HCT116 (cell line): ENCODE data around the gene SEC23IP. TPM values are rescaled to one million over a fixed set of nuclear protein-coding genes. Genes with fewer than 3 reads are reported as not detected.

Source experiments
- ATAC-seq: fragments of 200-7000 bp; cut with Tn5 transposase; 2 replicates; pipeline ENCODE4 v1.9.1; 2020; ENCODE audit warnings: mild to moderate bottlenecking, moderate library complexity
- BruUV-seq: library from RNA; stranded (reverse); fragments of 400-500 nt; replicated peaks from 2 replicates; lab custom pipeline; 2021; lab: Mats Ljungman, UMichigan
- CTCF ChIA-PET: fragments of 300-600 bp; sonication (Branson Sonifier 250); formaldehyde crosslinking; loops from one replicate; lab custom pipeline; 2021; ENCODE audit warnings: antibody characterized with exemption; lab: Charles Lee
- POLR2A ChIA-PET: fragments of 300-600, 350-600 bp; sonication (Branson Sonifier 250); formaldehyde crosslinking; loops from one replicate; lab custom pipeline; 2021; ENCODE audit warnings: antibody characterized with exemption; lab: Charles Lee
- RAD21 ChIA-PET, 2 experiments: fragments of 300-600 bp; sonication (Branson Sonifier 250); formaldehyde crosslinking; loops; one replicate each; lab custom pipeline; 2023; ENCODE audit warnings: low total read pairs in 2 of 2; ENCODE audit not compliant: uncharacterized antibody in 2 of 2, unreplicated experiment in 2 of 2, low non-redundant PET in 1 of 2; lab: Charles Lee
- DNase-seq: peaks from one replicate; pipeline ENCODE4 v3.0.0-alpha.2; 2010; ENCODE audit warnings: low read depth, low spot score
- H2AFZ ChIP-seq: fragments of 200-600 bp; shearing (Covaris generic), sonication (generic); 2 replicates; pipeline ENCODE4 v1.6.1; 2017; ENCODE audit warnings: low read depth, mixed run types, mixed read lengths, antibody characterized with exemption, low read length; ENCODE audit not compliant: poor library complexity, severe bottlenecking
- H3K27ac ChIP-seq: 2 replicates; pipeline ENCODE4 v1.5.1; 2012; ENCODE audit warnings: low read depth, low read length
- H3K27me3 ChIP-seq: fragments of 200-600 bp; sonication (generic); 2 replicates; pipeline ENCODE4 v1.6.1; 2016; ENCODE audit warnings: mixed run types, low read length, mixed read lengths; ENCODE audit not compliant: insufficient read depth
- H3K36me3 ChIP-seq, 2 experiments: fragments of 200-500 bp in 1 of 2; fragments of 200-600 bp in 1 of 2; sonication (Bioruptor generic) in 1 of 2; sonication (generic) in 1 of 2; 2 replicates each; pipeline versions ENCODE4 v1.5.1 to v1.6.1; 2014 to 2016; ENCODE audit warnings: low read length in 2 of 2, inconsistent platforms in 1 of 2, mixed read lengths in 1 of 2, mixed run types in 1 of 2; ENCODE audit not compliant: insufficient read depth in 2 of 2, control insufficient read depth in 1 of 2
- H3K4me1 ChIP-seq, 2 experiments: fragments of 200-600 bp in 1 of 2; sonication (generic) in 1 of 2; 2 replicates each; pipeline versions ENCODE4 v1.5.1 to v1.6.1; 2012 to 2017; ENCODE audit warnings: low read length in 2 of 2, inconsistent platforms in 1 of 2, mild to moderate bottlenecking in 1 of 2, mixed read lengths in 1 of 2, mixed run types in 1 of 2, moderate library complexity in 1 of 2; ENCODE audit not compliant: insufficient read depth in 2 of 2, control insufficient read depth in 1 of 2
- H3K4me2 ChIP-seq: fragments of 200-600 bp; sonication (generic); 2 replicates; pipeline ENCODE4 v1.6.1; 2017; ENCODE audit warnings: mixed run types, low read length, mixed read lengths
- H3K4me3 ChIP-seq, 2 experiments: fragments of 200-600 bp in 1 of 2; sonication (generic) in 1 of 2; replicated peaks in 1 of 2; 2 replicates each; pipeline ENCODE4 v1.5.1; 2011 to 2016; ENCODE audit warnings: low read length in 2 of 2, control low read depth in 1 of 2, low read depth in 1 of 2, mild to moderate bottlenecking in 1 of 2, mixed read lengths in 1 of 2, mixed run types in 1 of 2
- H3K79me2 ChIP-seq: fragments of 200-600 bp; sonication (generic); 2 replicates; pipeline ENCODE4 v1.6.1; 2017; ENCODE audit warnings: mild to moderate bottlenecking, mixed run types, low read length, moderate library complexity, mixed read lengths; ENCODE audit not compliant: insufficient read depth
- H3K9ac ChIP-seq: fragments of 200-600 bp; sonication (generic); 2 replicates; pipeline ENCODE4 v1.6.1; 2016; ENCODE audit warnings: low read length, mixed read lengths
- H3K9me2 ChIP-seq: fragments of 200-600 bp; sonication (generic), shearing (Covaris generic); 2 replicates; pipeline ENCODE4 v1.6.1; 2017; ENCODE audit warnings: mixed run types, mild to moderate bottlenecking, moderate library complexity; ENCODE audit not compliant: insufficient read depth
- H3K9me3 ChIP-seq, 2 experiments: fragments of 200-500 bp in 1 of 2; fragments of 200-600 bp in 1 of 2; sonication (Bioruptor generic) in 1 of 2; sonication (generic) in 1 of 2; 2 replicates each; pipeline ENCODE4 v1.6.1; 2014 to 2017; ENCODE audit warnings: low read length in 2 of 2, mixed read lengths in 2 of 2, inconsistent platforms in 1 of 2, low read depth in 1 of 2, mild to moderate bottlenecking in 1 of 2, mixed run types in 1 of 2, moderate library complexity in 1 of 2; ENCODE audit not compliant: control insufficient read depth in 1 of 2, insufficient read depth in 1 of 2
- H4K20me1 ChIP-seq: fragments of 200-600 bp; sonication (generic), shearing (Covaris generic); 2 replicates; pipeline ENCODE4 v1.6.1; 2017; ENCODE audit warnings: mixed run types, mild to moderate bottlenecking, moderate library complexity; ENCODE audit not compliant: insufficient read depth
- CBX3 ChIP-seq: IDR thresholded peaks from 2 replicates; pipeline ENCODE4 v1.6.1; 2012; ENCODE audit warnings: low read depth
- CEBPB ChIP-seq: IDR thresholded peaks from 2 replicates; pipeline ENCODE4 v1.6.1; 2012; ENCODE audit warnings: low read depth
- EGR1 ChIP-seq: IDR thresholded peaks from 2 replicates; pipeline ENCODE4 v1.6.1; 2012; ENCODE audit warnings: low read depth
- ELF1 ChIP-seq: IDR thresholded peaks from 2 replicates; pipeline ENCODE4 v1.6.1; 2012; ENCODE audit warnings: low read depth, borderline replicate concordance
- EZH2 ChIP-seq: fragments of 200-600 bp; sonication (generic); IDR thresholded peaks from 2 replicates; pipeline ENCODE4 v1.6.1; 2017; ENCODE audit warnings: antibody characterized with exemption, mixed run types
- EZH2phosphoT487 ChIP-seq: fragments of 200-600 bp; IDR thresholded peaks from 2 replicates; pipeline ENCODE4 v1.6.1; 2018; ENCODE audit warnings: antibody characterized with exemption, borderline replicate concordance
- JUND ChIP-seq: IDR thresholded peaks from 2 replicates; pipeline ENCODE4 v1.6.1; 2012
- POLR2A ChIP-seq: IDR thresholded peaks from 2 replicates; pipeline ENCODE4 v1.7.0; 2011; ENCODE audit warnings: borderline replicate concordance; ENCODE audit not compliant: insufficient read depth, insufficient read length; ENCODE audit errors: extremely low read depth
- RAD21 ChIP-seq: IDR thresholded peaks from 2 replicates; pipeline ENCODE4 v1.6.1; 2012; ENCODE audit warnings: low read depth, mild to moderate bottlenecking
- SIN3A ChIP-seq: IDR thresholded peaks from 2 replicates; pipeline ENCODE4 v1.6.1; 2012; ENCODE audit warnings: low read depth
- SP1 ChIP-seq: IDR thresholded peaks from 2 replicates; pipeline ENCODE4 v1.6.1; 2012; ENCODE audit warnings: low read depth
- TCF7L2 ChIP-seq: IDR thresholded peaks from 2 replicates; pipeline ENCODE4 v1.7.0; 2011; ENCODE audit warnings: borderline replicate concordance, inconsistent platforms; ENCODE audit not compliant: insufficient read depth, insufficient read length; ENCODE audit errors: extremely low read depth
- YY1 ChIP-seq: IDR thresholded peaks from 2 replicates; pipeline ENCODE4 v1.6.1; 2011; ENCODE audit warnings: low read length, low read depth, moderate library complexity, mild to moderate bottlenecking; ENCODE audit not compliant: insufficient replicate concordance; ENCODE audit errors: extremely low read depth
- ZFX ChIP-seq: fragments of 450-650 bp; IDR thresholded peaks from 2 replicates; pipeline ENCODE4 v1.6.1; 2017
- ZNF274 ChIP-seq: fragments of 200-500 bp; sonication (Bioruptor generic); IDR thresholded peaks from 2 replicates; pipeline ENCODE4 v1.6.1; 2014; ENCODE audit warnings: mild to moderate bottlenecking, low read depth, low read length, inconsistent platforms
- intact Hi-C: fragments of 100-400 bp; cut with micrococcal nuclease; formaldehyde crosslinking; loops from 2 replicates; pipeline ENCODE4 v1.10.0; 2022
- total RNA-seq: library from RNA; stranded (reverse); gene quantifications from one replicate; pipeline ENCODE4 v1.2.1, GENCODE V29; 2021; ENCODE audit not compliant: unreplicated experiment
- TF ChIP-seq, protein P1 (sequence below): IDR thresholded peaks from 2 replicates; pipeline ENCODE4 v1.6.1; 2011; ENCODE audit warnings: mild to moderate bottlenecking, low read length, moderate library complexity; ENCODE audit not compliant: insufficient replicate concordance; ENCODE audit errors: extremely low read depth
- TF ChIP-seq, protein P2 (sequence below): IDR thresholded peaks from 2 replicates; pipeline ENCODE4 v1.6.1; 2012
- TF ChIP-seq, protein P3 (sequence below): IDR thresholded peaks from 2 replicates; pipeline ENCODE4 v1.6.1; 2012
- TF ChIP-seq, protein P4 (sequence below), 3 experiments: fragments of 200-600 bp in 1 of 3; sonication (generic) in 1 of 3; IDR thresholded peaks in 2 of 3; conservative IDR thresholded peaks in 1 of 3; 2 replicates each; pipeline ENCODE4 v1.5.1; 2012 to 2017; ENCODE audit warnings: low read depth in 2 of 3, low read length in 2 of 3, antibody characterized with exemption in 1 of 3, borderline replicate concordance in 1 of 3, control low read depth in 1 of 3, mild to moderate bottlenecking in 1 of 3, mixed read lengths in 1 of 3, mixed run types in 1 of 3, moderate library complexity in 1 of 3; ENCODE audit not compliant: insufficient read depth in 1 of 3

Gene SEC23IP
- total RNA-seq, 1 experiment from 2014 or later = 122 TPM

DNA sequence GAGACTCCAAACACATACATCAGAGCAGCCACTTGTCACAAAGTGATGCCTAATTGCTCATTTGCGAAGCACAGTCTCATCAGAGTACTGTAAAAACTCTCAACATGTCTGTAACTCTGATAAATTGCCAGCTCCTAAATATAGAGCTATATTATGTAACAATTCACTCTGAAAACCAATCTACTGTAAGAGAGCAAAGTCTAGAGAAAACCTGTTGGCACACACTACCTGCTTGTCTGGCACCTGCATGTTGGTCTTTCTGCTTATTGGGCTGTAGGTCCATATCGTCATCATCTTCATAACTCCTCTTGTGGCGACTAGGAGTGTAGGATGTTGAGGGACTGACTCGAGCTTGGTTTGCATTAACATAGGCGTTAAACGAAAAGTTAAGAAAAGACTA lies 39.7 kb upstream of the SEC23IP start (continued):
- TF ChIP-seq, protein P1, sequence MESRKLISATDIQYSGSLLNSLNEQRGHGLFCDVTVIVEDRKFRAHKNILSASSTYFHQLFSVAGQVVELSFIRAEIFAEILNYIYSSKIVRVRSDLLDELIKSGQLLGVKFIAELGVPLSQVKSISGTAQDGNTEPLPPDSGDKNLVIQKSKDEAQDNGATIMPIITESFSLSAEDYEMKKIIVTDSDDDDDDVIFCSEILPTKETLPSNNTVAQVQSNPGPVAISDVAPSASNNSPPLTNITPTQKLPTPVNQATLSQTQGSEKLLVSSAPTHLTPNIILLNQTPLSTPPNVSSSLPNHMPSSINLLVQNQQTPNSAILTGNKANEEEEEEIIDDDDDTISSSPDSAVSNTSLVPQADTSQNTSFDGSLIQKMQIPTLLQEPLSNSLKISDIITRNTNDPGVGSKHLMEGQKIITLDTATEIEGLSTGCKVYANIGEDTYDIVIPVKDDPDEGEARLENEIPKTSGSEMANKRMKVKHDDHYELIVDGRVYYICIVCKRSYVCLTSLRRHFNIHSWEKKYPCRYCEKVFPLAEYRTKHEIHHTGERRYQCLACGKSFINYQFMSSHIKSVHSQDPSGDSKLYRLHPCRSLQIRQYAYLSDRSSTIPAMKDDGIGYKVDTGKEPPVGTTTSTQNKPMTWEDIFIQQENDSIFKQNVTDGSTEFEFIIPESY = no peak
- TF ChIP-seq, protein P2, sequence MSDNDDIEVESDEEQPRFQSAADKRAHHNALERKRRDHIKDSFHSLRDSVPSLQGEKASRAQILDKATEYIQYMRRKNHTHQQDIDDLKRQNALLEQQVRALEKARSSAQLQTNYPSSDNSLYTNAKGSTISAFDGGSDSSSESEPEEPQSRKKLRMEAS = no peak
- TF ChIP-seq POLR2A (no peak), ELF1 (no peak), ZFX (no peak), JUND (no peak), SIN3A (no peak), CEBPB (no peak), EZH2phosphoT487 (no peak), CBX3 (no peak)

DNA sequence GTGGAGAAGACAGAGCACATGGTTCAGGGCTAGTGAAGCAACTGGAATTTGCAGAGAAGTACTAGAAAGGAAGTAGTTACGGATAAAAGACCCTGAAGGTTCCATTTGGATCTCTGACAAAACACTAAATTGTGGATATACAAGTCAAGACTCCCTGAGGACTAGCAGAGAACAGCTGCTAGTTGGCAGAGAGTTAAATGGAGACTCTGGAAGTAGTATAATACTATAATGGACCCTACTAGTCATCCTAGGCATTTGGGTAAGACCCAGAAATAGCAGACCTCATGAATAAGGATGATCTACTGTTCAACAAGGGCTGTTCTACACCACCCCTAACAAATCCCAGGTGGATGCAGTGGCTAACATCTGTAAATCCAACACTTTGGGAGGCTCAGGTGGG lies 39.0 kb upstream of the SEC23IP start:
- ChIA-PET POLR2A (no interaction called here), RAD21 (no interaction called here), CTCF (no interaction called here)
- peaks cover 86% of the 10 kb centered on the region for H3K79me2 ChIP-seq
- H3K4me2 ChIP-seq = no peak overlapping the region
- H3K4me3 ChIP-seq = no peak overlapping the region
- H3K9me3 ChIP-seq = no peaks in the 10 kb centered on the region
- no peak overlapping the region for H2AFZ ChIP-seq
- H3K9me2 ChIP-seq = no peaks in the 10 kb centered on the region
- BruUV-seq = no TSS peak
- H3K4me1 ChIP-seq = 0 out of 4 replicates have a peak, but pooled peaks cover 0 to 6% of the 10 kb centered on the region in 2 experiments
- peaks cover 61 to 65% of the 10 kb centered on the region in 2 experiments for H3K36me3 ChIP-seq
- TF ChIP-seq SP1 (no peak), YY1 (no peak), TCF7L2 (no peak), ELF1 (no peak), EZH2phosphoT487 (no peak), CEBPB (no peak), POLR2A (no peak), ZFX (no peak), SIN3A (no peak), RAD21 (no peak), EZH2 (no peak), EGR1 (no peak), ZNF274 (no peak)
- TF ChIP-seq, protein P3, sequence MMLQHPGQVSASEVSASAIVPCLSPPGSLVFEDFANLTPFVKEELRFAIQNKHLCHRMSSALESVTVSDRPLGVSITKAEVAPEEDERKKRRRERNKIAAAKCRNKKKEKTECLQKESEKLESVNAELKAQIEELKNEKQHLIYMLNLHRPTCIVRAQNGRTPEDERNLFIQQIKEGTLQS = no peak
- TF ChIP-seq, protein P1 = no peak
- TF ChIP-seq, protein P4, sequence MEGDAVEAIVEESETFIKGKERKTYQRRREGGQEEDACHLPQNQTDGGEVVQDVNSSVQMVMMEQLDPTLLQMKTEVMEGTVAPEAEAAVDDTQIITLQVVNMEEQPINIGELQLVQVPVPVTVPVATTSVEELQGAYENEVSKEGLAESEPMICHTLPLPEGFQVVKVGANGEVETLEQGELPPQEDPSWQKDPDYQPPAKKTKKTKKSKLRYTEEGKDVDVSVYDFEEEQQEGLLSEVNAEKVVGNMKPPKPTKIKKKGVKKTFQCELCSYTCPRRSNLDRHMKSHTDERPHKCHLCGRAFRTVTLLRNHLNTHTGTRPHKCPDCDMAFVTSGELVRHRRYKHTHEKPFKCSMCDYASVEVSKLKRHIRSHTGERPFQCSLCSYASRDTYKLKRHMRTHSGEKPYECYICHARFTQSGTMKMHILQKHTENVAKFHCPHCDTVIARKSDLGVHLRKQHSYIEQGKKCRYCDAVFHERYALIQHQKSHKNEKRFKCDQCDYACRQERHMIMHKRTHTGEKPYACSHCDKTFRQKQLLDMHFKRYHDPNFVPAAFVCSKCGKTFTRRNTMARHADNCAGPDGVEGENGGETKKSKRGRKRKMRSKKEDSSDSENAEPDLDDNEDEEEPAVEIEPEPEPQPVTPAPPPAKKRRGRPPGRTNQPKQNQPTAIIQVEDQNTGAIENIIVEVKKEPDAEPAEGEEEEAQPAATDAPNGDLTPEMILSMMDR (IDR thresholded peaks at IDR 0.05 in 2 of 3, conservative IDR thresholded peaks at IDR 0.05 in 1 of 3; ENCODE audit: borderline replicate concordance in 1 of 3, insufficient read depth in 1 of 3, low read depth in 2 of 3, low read length in 2 of 3) = no peak
- TF ChIP-seq, all 23 proteins: peak for 0
- Histone ChIP-seq H3K9ac (no peak overlapping the region), H3K27ac (no peak overlapping the region), H4K20me1 (peaks cover 40% of the 10 kb centered on the region; the same call in 1 of the 2 replicates), H3K27me3 (no peaks in the 10 kb centered on the region)
- ATAC-seq (no peak), DNase-seq (no peak)
- intact Hi-C loops = loop anchor here (10.0 kb wide), 1 partner anchor 659 kb away; no protein-coding TSS in a partner anchor
